HG02571 (cell line): ENCODE data around the gene TAF13.

Source experiments
- ATAC-seq: cut with Tn5 transposase; IDR thresholded peaks from one replicate; pipeline ENCODE4 v1.9.1; 2021; ENCODE audit warnings: mild to moderate bottlenecking, moderate library complexity; ENCODE audit not compliant: unreplicated experiment

TAF13 gene, protein sequence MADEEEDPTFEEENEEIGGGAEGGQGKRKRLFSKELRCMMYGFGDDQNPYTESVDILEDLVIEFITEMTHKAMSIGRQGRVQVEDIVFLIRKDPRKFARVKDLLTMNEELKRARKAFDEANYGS

DNA sequence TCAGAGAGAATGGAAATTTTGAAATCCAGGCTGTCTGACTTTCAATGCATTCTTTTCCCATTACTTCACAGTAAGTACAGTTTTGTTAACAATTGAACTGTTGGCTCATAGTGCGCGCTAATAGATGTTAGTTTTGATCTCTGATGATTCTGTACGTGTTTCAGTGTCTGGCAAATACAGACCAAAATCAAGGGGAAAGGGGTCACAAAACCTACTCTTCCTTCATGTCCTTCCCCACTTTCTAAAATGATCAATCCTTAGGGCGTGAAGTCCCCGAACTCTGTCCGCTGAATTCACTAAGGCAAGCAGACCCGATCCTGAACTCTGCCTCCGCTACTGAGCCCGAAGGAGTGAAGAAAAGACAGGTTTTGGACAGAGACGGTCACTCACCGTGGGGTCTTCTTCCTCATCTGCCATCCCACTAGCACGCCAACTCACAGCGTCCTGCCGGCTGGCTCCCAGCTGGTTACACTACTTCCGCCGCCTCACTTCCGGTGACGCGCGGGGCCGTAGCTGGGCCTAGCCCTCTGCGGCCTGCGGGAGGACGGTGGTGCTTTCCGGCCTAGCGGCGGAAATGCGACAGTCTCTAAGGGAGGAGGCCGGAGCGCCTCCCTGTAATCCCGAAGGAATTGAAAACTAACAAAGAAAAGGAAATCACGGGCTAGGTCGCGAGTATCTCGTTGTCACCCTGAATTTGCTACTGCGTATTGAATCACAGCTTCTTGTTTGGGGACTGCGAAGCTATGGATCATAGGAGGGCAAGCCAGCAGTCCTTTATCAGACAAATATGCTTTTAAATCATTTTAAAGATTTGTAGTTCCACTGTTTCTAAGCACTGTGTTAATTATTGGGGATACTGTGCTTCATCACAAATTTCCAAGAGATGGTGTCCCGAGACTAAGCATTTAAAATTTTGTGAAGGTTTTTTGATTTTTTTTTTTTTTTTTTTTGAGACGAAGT lies at the start of gene TAF13:
Gene TAF13 (minus strand): TSS at position 473 of the 960 bp plus-strand sequence. CDS start 56 bp downstream, at position 417.
- peak; percentile 98 for ATAC-seq

DNA sequence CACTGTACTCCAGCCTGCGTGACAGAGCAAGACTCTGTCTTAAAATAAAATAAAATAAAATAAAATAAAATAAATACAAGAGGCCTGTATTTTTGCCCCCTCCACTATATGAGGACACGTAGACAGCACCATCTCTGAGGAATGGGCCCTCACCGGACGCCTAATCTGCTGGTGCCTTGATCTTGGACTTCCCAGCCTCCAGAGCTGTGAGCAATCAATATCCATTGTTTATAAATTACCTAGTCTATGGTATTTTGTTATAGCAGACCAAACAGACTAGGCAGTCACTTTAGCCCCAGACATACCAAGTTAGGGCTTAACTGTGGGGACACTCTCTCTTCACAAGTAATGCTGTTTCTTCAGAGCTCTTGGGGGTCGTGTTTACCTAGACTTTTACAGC lies 44.6 kb upstream of the TAF13 start:
- no peak for ATAC-seq

GRCh38 chr1:109118089-109118488 lies 42.3 kb upstream of the TAF13 start:
- ATAC-seq, result no peak

- ATAC-seq, result no peak
These were observed 40.5 kb upstream of the TAF13 start for GRCh38 chr1:109116286-109116685.

GRCh38 chr1:109115685-109116084 lies 39.9 kb upstream of the TAF13 start:
- ATAC-seq, result no peak

GRCh38 chr1:109114342-109114674 lies 38.5 kb upstream of the TAF13 start:
- no peak for ATAC-seq

- no peak for ATAC-seq
These were observed 38.0 kb upstream of the TAF13 start, which contains the start of gene ELAPOR1 for GRCh38 chr1:109113590-109114341. ELAPOR1 (plus strand) TSS chr1:109114115; CDS start chr1:109114184, 69 bp downstream.

DNA sequence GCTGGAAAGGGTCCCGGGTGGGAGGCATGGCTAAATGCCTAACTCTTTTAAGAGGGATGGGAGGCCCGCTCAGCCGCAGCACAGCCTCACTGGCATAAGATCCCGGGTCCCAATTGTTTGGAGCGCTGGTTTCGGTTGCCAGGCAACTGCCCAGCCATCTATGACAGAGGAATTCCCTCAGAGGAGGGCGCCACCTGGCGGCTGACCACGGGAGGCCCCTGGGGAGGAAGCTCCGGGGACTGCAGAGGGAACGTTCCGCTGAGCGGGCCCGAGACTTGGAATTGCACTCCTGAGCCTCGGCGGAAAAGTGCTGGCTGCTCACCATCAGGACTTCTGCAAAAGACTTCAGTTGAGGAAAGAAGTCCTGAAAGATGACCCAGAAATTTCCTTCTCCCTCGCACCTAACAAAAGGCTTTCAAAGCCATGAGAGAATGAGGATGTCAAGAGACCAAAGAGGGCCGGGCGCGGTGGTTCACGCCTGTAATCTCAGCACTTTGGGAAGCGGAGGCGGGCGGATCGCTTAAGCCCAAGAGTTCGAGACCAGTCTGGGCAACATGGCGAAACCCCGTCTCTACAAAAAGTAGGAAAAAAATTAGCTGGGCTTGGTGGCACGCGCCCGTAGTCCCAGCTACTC lies 37.0 kb upstream of the TAF13 start:
- peak; percentile 71 for ATAC-seq

- ATAC-seq, result no peak
These were observed 36.4 kb upstream of the TAF13 start for GRCh38 chr1:109112056-109112651.

DNA sequence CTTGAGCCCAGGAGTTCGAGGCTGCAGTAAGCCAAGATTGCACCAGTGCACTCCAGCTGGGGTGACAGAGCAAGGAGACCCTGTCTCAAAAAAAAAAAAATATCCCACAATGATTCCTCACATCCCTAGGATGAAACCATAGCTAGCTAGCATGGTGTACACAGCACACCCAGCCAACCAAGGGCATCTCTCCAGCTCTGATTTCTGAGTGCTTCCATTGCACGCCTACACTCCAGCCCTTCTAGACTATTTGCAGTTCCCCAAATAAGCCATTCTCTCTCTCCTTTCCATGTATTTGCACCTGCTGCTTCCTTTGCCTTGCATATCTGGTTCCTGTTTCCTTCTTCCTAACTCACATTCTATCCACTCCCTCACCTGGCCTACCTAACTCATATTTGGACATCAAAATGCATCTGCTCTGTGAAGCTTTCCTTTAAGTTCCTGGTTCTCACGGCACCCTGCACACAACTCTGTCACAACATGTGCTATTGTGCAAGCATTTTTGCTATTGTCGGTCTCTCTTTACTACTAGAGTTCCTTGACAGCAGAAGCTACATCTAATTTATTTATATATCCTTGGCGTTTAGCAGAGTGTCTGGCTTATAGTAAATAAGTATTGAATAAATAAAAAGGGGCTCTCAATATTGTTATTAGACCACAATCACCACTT lies 35.7 kb upstream of the TAF13 start:
- no peak for ATAC-seq

DNA sequence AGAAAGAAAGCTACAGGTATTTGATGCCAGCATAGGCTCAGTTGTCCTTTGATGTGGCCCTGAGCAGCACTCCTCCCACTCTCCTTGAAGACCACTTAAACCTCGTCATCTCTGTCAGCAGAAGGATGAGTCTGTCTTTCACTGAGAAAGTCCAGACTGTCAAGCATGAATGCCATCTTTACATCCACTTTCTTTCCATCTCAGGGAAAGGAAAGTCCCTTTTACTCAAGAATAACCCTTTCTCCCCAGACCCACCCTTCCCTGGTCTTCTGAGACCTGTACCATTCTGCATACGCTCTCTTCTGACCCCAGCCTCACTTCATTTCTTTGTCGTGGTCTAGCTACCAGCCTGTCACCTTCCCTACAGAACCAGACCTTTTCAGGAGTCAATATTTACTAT lies 34.1 kb upstream of the TAF13 start:
- ATAC-seq, result no peak

GRCh38 chr1:109107785-109108184 lies 32.0 kb upstream of the TAF13 start:
- ATAC-seq, result no peak

DNA sequence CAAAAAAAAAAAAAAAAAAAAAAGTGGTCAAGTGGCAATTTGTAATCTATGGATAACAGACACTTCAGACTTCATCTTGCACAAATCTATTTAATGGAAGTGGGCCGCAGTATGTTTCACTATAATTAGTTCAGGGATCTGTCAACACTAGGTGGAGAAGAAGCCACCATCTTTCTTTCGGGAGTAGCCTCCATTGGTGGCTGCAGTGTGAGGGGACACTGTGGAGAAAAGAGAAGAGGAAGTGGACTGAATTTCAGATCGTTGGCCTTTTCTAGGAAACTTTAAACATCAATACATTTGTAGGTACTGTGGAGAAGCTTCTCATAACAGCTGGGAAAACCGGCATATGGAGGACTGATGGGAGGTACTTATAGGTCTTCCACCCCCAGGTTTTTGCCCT lies 30.1 kb upstream of the TAF13 start:
- no peak for ATAC-seq

GRCh38 chr1:109104364-109105151 lies 28.8 kb upstream of the TAF13 start:
- ATAC-seq, result no peak

DNA sequence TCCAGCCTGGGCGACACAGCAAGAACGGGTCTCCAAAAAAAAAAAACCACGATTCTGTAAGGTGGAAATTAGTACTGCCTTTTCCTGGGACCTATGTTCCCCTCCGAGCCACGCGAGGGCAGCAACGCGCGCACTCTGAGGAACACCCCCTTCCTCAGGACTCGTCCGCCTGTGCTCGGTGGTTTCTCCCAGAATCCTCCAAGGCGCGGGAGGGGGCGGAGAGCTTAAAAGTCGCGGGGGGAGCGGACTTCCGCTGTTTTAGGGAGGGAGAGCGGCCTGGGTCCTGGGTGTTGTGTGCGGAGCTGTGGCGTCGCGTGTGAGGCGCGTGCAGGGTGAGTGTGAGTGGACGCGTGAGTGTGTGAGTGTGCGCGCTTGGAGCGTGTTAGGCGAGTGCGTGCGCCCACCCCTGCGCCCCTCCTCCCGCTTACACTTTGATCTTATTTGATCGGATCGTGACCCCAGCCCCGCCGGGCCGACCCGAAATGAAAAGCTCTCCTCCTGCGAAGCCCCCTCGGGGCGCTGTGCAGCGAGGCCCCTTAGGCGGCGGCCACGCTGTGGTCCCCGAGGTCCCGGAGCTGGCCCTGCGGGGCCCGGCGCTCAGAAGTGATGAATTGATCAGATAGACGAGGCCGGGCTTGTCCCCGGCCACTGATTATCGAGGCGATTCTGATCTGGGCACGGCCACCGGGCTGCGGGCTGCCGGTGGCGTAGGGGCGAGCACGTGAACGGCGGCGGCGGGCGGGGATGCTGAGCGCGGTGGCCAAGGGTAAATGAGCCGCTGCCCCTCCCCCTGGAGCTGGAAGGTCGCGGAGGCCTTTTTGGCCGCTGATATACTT lies 24.4 kb upstream of the TAF13 start:
- ATAC-seq, result peak; percentile 82

DNA sequence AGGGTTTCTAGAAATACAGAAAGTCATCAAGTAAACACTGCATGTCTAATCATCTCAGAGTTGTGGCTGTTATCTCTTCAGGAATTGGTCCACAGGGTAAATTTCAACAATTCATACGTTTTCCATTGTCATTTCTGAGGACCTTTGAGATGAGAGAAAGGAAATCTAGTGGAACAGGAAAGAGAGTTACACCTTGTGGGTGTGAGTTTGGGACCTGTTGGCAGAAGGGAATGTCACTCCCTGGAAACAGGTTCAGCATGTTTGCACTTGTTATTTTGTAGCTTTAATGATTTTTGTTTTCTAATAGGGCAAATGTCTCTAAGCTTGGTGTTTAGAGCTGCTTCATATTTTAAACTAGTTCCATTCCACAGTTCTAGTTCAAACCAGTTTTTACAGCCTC lies 20.3 kb upstream of the TAF13 start:
- ATAC-seq, result no peak

DNA sequence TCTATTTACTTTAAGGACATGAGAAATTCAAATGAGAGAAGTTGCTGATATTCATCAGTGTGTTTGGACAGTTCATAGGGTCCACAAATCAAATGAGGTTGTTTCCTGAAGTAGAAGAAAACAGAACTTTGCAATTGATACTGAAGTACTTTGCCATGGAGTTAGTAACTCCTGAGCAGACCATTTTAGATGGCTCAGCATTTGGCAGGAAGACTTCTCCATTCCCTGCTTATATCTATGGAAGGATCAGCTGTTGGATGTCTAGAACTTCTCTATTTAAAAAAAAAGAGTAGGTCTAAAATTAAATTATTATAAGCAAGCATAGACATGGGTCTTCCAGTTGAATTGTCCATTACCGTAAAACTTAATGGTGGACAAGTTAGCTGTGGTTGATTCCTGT lies 19.8 kb upstream of the TAF13 start:
- no peak for ATAC-seq

DNA sequence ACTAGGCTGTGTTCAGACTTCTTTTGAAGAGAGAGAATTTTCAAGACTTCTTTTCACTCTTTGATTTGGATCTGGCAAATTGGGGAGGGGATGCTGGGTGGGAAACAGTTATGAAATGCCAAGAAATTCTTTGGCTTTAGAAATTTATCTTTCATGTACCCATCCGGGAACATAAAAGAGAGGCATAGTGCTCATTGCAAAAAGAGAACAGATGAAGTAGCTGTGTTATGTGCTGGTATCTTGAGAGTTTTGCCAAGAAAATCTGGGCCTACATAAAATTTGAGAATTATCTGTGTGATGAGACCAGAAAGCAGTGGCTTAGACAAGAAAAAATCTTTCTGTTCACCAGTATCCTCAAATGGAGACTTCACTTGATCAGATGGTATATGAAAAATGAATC lies 19.1 kb upstream of the TAF13 start:
- no peak for ATAC-seq

GRCh38 chr1:109094377-109094803 lies 18.6 kb upstream of the TAF13 start:
- ATAC-seq, result no peak
